ENCODE data around the gene SNX24.
"Not testable (repeated sequence)": the region's sequence is repeated elsewhere in the genome, so short reads cannot be mapped to it uniquely, and the experiment has no call there.

Gene SNX24

DNA sequence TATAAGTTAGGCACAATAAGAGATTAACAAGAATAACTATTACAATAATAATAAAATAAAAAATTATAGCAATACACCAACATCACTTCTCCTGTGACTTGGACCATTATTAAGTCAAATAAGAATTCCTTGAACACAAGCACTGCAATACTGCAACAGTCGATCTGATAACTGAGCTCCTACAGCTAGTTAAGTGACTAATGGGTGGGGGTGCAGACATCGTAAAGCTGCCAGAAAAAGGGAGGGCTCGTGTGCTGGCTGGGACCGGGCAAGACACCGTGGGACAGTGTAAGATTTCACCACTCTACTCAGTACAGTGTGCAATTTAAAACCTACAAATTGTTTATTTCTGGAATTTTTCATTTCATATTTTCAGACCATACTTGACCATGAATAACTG lies 78.8 kb downstream of the SNX24 start:
- DNase-seq, result no peak

DNA sequence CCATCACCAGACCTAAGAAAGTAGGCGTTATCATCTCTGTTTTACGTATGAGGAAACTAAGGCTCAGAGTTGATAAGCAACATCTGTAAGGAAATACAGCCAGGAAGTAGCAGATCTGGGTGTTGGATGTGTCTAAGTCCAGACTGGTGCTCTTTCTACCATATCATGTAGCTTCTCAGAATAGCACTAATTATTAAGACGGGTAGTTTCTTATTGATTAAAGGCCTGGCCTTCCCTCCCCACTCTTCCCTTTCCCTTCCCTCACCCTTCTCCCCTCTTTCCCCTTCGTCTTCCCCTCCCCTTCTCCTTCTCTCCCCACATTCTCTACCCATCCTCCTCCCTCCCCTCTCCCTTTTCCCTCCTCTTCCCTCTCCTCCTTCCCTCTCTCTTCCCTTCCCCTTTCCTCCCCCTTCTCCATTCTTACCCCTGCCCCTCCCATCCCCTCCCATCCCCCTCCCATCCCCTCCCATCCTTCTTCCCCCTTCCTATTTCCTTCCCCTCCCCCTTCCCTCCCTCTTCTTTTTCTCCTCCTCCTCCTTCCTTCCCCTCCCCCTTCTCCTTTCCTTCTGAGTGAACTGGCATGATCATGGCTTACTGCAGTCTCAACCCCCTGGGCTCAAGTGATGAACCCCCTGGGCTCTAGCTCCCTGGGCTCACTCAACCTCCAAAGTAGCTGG lies 79.4 kb downstream of the SNX24 start:
- no peak for DNase-seq

DNA sequence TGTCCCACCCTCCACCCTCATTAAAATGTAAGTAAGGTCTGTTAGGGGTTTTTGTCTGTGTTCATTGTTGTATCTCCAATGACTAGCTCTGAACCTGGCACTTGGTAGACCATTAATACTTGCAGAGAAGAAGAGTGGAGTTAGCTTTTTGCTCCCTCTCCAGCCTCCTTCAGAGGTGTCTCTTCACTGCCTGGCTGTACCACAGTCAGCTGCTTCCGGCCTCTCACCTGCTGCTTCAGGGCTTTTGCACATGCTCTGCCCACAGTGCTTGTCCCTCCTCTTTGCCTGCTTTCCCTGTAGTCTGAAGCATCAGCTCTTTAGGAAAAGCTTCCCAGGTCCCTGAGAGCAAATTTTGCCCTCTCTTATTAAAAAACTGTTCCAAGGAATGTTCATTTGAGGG lies 83.6 kb downstream of the SNX24 start:
- DNase-seq, result no peak

GRCh38 chr5:122929980-122930379 lies 84.6 kb downstream of the SNX24 start:
- DNase-seq, result no peak

GRCh38 chr5:122933956-122934355 lies 88.5 kb downstream of the SNX24 start:
- DNase-seq, result no peak

GRCh38 chr5:122936088-122936487 lies 90.7 kb downstream of the SNX24 start:
- DNase-seq, result no peak

DNA sequence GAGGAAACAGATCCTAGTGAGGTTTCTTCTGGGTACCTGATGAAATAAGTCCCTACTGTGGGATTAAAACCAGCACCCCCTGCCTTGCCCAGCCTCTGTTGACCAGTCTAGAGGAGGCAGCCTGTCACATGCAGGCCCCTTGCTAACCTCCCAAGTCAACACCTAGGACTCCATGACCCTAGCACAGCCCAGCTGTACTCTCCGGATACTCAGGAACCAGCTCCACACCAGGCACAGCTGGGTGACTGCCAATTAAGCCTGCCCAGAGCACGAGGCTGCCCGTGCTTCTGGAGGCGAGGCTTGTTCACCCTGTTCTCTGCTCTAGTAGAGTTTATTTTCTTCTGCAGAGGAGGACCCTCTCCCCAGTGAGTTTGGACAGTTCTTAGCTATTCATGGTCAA lies 92.5 kb downstream of the SNX24 start:
- no peak for DNase-seq

DNA sequence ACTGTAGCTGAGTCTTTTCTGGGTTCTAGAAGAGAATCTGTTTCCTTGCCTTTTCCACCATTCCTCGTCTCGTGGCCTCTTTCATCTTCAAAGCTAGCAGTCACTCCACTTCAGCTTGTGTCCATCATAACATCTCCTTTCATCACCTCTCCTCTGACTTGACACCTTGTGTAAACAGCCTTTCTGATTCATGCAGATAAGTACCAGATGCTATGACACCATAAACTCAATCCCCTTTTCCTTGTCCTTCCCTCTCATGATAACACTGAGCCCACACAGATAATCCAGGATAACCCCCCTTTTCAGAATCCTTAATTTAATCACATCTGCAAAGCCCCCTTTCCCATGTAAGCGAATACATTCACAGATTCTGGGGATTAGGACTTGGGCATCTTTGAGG lies 95.5 kb downstream of the SNX24 start:
- no peak for DNase-seq

DNA sequence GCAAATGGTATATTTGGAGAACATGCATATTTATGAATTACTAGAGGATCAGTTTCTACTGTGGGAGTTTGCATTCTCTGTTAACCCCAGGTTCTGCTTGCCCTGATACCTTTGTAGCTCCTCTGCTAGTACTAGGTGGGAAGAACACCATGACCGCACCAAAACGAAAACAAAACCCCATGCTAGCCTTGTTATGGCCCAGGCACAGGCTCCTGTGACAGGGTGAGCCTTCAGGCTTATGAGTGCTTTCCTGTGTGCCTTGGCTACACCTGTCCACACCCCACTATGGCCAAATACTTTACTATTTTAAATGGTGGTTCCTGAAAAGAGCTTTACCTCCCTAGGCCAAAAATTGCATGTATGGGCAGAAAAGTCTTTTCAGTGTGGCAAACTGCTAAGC lies 96.3 kb downstream of the SNX24 start:
- no peak for DNase-seq

- no peak for DNase-seq
Observed at GRCh38 chr5:122942164-122942914, 96.9 kb downstream of the SNX24 start.

GRCh38 chr5:122943050-122943698 lies 97.8 kb downstream of the SNX24 start:
- DNase-seq, result no peak

GRCh38 chr5:122944051-122944450 lies 98.6 kb downstream of the SNX24 start:
- DNase-seq, result no peak

GRCh38 chr5:122947372-122947771 lies 102.0 kb downstream of the SNX24 start:
- no peak for DNase-seq

DNA sequence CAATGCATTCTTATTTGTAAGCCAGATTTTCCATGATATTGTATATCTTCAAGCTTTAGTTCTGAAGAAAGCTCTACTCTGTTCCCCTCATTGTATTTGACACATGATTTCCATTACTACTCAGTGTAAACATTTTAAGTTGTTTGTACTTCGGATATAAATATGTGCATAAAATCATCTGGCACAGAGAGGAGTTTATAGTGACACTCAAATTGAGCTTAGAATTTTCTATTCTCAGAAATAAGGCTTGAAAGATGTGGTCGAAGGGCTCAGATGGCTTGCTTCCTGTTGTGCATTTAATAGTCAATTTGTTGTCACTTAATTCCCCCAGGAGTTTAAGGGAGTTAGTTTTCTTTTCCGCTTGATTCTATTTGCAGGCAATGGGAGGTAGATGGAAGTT lies 102.4 kb downstream of the SNX24 start:
- DNase-seq, result no peak

DNA sequence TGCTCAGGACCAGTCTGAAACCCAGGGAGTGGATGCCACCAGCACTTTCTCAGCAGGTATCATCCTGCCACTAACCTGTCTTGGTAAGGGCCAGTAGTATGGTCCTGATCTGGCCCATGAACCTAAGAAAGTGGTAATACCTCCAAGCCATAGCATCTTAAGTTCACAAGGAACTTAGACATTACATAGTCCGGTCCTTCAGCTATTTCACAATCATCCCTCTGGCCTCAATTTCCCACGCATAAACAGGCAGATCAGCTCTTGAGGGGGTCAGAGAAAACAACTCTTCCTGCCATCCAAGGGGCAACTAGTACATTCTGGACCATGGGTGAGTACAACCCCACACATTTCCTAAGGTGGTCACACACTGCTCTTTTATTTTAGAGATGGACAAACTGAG lies 102.9 kb downstream of the SNX24 start:
- DNase-seq, result no peak

DNA sequence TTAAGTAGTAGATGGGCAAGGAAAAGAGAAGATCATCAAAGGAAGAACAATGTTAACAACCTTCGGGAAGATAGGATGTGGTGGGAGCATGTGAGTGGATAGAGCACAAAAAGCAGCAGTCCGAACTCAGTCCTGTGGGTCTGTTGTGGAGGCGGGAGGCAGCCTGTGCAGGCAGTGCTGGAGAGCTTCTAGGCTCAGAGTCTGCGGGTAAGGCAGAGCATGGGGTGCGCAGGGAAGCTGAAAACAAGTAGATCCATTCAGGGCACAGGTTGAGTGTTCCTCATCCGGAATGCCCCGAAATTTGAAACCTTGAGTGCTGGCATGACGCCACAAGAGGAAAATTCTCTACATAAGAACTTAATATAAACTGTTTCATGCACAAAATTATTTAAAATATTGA lies 106.2 kb downstream of the SNX24 start:
- no peak for DNase-seq

GRCh38 chr5:122954719-122955118 lies 109.3 kb downstream of the SNX24 start:
- no peak for DNase-seq

GRCh38 chr5:122957457-122957856 lies 112.0 kb downstream of the SNX24 start:
- DNase-seq, result no peak

GRCh38 chr5:122959740-122960445 lies 114.5 kb downstream of the SNX24 start:
- DNase-seq, result no peak

DNA sequence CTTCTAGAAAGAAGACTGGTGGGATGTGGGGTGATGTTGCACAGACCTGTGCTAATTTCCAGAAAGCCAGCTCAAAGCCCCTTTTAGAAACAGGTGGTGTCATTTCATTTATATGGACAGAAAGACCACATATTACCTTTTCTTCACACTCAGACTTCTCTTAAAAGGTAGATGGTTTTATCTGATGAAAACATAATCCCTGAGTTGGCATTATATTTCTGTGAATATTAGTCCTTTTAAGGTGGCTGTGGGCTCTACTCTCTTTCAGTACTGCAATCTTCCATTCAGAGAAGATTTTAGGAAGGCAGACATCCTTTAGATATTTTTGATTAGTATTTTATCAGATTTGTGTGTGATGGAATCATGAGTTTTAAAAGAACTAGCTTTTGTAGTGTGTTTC lies 117.9 kb downstream of the SNX24 start:
- DNase-seq, result no peak

DNA sequence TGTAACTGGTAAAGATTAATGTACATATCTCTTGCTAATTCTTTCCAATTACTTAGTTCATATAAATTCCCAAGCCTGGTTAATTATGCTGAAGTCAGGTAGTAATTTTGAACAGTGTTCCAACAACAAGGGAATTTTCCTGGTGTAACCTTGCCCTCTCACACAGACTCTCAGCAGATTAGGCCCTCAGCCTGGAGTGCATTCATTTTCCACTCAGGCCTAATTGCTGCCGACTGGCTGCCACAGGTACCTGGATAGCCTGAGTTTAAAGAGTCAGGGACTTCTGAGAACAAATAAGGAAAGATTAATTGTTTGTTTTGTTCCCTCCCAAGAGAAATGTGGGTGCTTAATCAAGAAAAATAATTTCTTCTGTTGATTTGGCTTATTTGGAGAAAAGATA lies 119.7 kb downstream of the SNX24 start:
- DNase-seq, result no peak

GRCh38 chr5:122967085-122967484 lies 121.7 kb downstream of the SNX24 start:
- DNase-seq, result no peak

- DNase-seq, result no peak
Observed at GRCh38 chr5:122967625-122968024, 122.2 kb downstream of the SNX24 start.

GRCh38 chr5:122968056-122968455 lies 122.6 kb downstream of the SNX24 start:
- not testable (repeated sequence) for DNase-seq
